Activated naive CD4-positive, alpha-beta T cell treated with anti-CD3 and anti-CD28 coated beads, Interleukin-2, amount 10 ng/mL, durations not matched to agents 7 days and 5 days (primary cell): Measurements from ENCODE around the gene TSPAN32.
"Not testable (repeated sequence)": the region's sequence is repeated elsewhere in the genome, so short reads cannot be mapped to it uniquely, and the experiment has no call there.

Source experiments
- CTCF ChIA-PET: fragments of 350-600 bp; sonication (Branson Sonifier 250); formaldehyde crosslinking; loops from one replicate; lab custom pipeline; 2021; ENCODE audit warnings: antibody characterized with exemption; lab: Charles Lee
- DNase-seq: peaks from one replicate; pipeline ENCODE4 v3.0.0-alpha.2; 2020
- H3K27ac Mint-ChIP-seq: one replicate; pipeline ENCODE4 v1.8.0; 2021; ENCODE audit warnings: mild to moderate bottlenecking, moderate library complexity, mixed read lengths
- H3K27me3 Mint-ChIP-seq: one replicate; pipeline ENCODE4 v1.8.0; 2021; ENCODE audit warnings: mild to moderate bottlenecking, mixed read lengths
- H3K36me3 Mint-ChIP-seq: one replicate; pipeline ENCODE4 v1.8.0; 2021; ENCODE audit warnings: mixed read lengths
- H3K4me1 Mint-ChIP-seq: one replicate; pipeline ENCODE4 v1.8.0; 2021; ENCODE audit warnings: mixed read lengths
- H3K4me3 Mint-ChIP-seq: one replicate; pipeline ENCODE4 v1.8.0; 2021; ENCODE audit warnings: mild to moderate bottlenecking, moderate library complexity, mixed read lengths
- H3K9me3 Mint-ChIP-seq: one replicate; pipeline ENCODE4 v1.8.0; 2021; ENCODE audit warnings: mixed read lengths

TSPAN32 gene

GRCh38 chr11:2347308-2347830 lies 45.6 kb downstream of the TSPAN32 start:
- Mint-ChIP-seq H3K36me3 (no peaks in the 10 kb centered on the region), H3K4me1 (no peaks in the 10 kb centered on the region), H3K4me3 (no peak overlapping the region), H3K9me3 (peaks cover 11% of the 10 kb centered on the region), H3K27ac (no peak overlapping the region), H3K27me3 (peaks cover 48% of the 10 kb centered on the region)
- no peak for DNase-seq
- CTCF ChIA-PET = no interaction called here

GRCh38 chr11:2348986-2349385 lies 47.2 kb downstream of the TSPAN32 start:
- H3K27me3 Mint-ChIP-seq = peaks cover 46% of the 10 kb centered on the region

GRCh38 chr11:2351701-2352100 lies 49.9 kb downstream of the TSPAN32 start:
- no peaks in the 10 kb centered on the region for H3K36me3 Mint-ChIP-seq
- H3K27ac Mint-ChIP-seq = no peak overlapping the region
- no peak for DNase-seq
- H3K4me3 Mint-ChIP-seq = no peak overlapping the region
- no peaks in the 10 kb centered on the region for H3K4me1 Mint-ChIP-seq
- peaks cover 6% of the 10 kb centered on the region for H3K9me3 Mint-ChIP-seq
- CTCF ChIA-PET = no interaction called here
- H3K27me3 Mint-ChIP-seq = peaks cover 42% of the 10 kb centered on the region

More at GRCh38 chr11:2348986-2349385, 47.2 kb downstream of the TSPAN32 start:
- Mint-ChIP-seq H3K27ac (no peak overlapping the region), H3K4me1 (no peaks in the 10 kb centered on the region), H3K36me3 (no peaks in the 10 kb centered on the region), H3K9me3 (peaks cover 11% of the 10 kb centered on the region), H3K4me3 (no peak overlapping the region)
- DNase-seq = no peak
- CTCF ChIA-PET = interaction anchor here (0.7 kb wide), 1 partner anchor 36 kb away, joined by 3 read pairs; no protein-coding TSS in a partner anchor

GRCh38 chr11:2352420-2352819 lies 50.6 kb downstream of the TSPAN32 start:
- Mint-ChIP-seq H3K4me3 (no peak overlapping the region), H3K4me1 (no peaks in the 10 kb centered on the region), H3K36me3 (no peaks in the 10 kb centered on the region), H3K9me3 (peaks cover 6% of the 10 kb centered on the region), H3K27me3 (peaks cover 41% of the 10 kb centered on the region), H3K27ac (no peak overlapping the region)
- CTCF ChIA-PET = no interaction called here
- DNase-seq = no peak

GRCh38 chr11:2355000-2355644 lies 53.3 kb downstream of the TSPAN32 start:
- H3K4me1 Mint-ChIP-seq = no peaks in the 10 kb centered on the region
- no peaks in the 10 kb centered on the region for H3K36me3 Mint-ChIP-seq
- CTCF ChIA-PET = no interaction called here
- no peaks in the 10 kb centered on the region for H3K9me3 Mint-ChIP-seq
- no peak overlapping the region for H3K27ac Mint-ChIP-seq
- H3K27me3 Mint-ChIP-seq = peaks cover 27% of the 10 kb centered on the region
- no peak for DNase-seq
- no peak overlapping the region for H3K4me3 Mint-ChIP-seq

GRCh38 chr11:2357246-2357645 lies 55.4 kb downstream of the TSPAN32 start:
- Mint-ChIP-seq H3K4me3 (no peak overlapping the region), H3K4me1 (no peaks in the 10 kb centered on the region), H3K27me3 (peaks cover 9% of the 10 kb centered on the region), H3K27ac (no peak overlapping the region), H3K36me3 (no peaks in the 10 kb centered on the region), H3K9me3 (no peaks in the 10 kb centered on the region)
- no peak for DNase-seq
- CTCF ChIA-PET = no interaction called here

- H3K4me1 Mint-ChIP-seq, DNase-seq, H3K27ac Mint-ChIP-seq, CTCF ChIA-PET, H3K27me3 Mint-ChIP-seq, H3K9me3 Mint-ChIP-seq, H3K4me3 Mint-ChIP-seq, H3K36me3 Mint-ChIP-seq: not testable (repeated sequence)
These were observed 55.8 kb downstream of the TSPAN32 start for GRCh38 chr11:2357651-2358050.

- no peak for DNase-seq
- Mint-ChIP-seq H3K4me3 (no peak overlapping the region), H3K4me1 (no peaks in the 10 kb centered on the region), H3K36me3 (no peaks in the 10 kb centered on the region), H3K9me3 (no peaks in the 10 kb centered on the region), H3K27ac (no peak overlapping the region), H3K27me3 (peaks cover 9% of the 10 kb centered on the region)
- CTCF ChIA-PET = no interaction called here
These were observed 57.1 kb downstream of the TSPAN32 start for GRCh38 chr11:2358754-2359442.

GRCh38 chr11:2359557-2359956 lies 57.7 kb downstream of the TSPAN32 start:
- DNase-seq = no peak
- Mint-ChIP-seq H3K27me3 (peaks cover 6% of the 10 kb centered on the region), H3K27ac (no peak overlapping the region), H3K4me1 (no peaks in the 10 kb centered on the region), H3K36me3 (no peaks in the 10 kb centered on the region), H3K9me3 (no peaks in the 10 kb centered on the region), H3K4me3 (no peak overlapping the region)
- CTCF ChIA-PET = no interaction called here

- Mint-ChIP-seq H3K27ac (no peak overlapping the region), H3K4me1 (no peaks in the 10 kb centered on the region), H3K36me3 (no peaks in the 10 kb centered on the region), H3K4me3 (no peak overlapping the region), H3K27me3 (peaks cover 6% of the 10 kb centered on the region), H3K9me3 (no peaks in the 10 kb centered on the region)
- CTCF ChIA-PET = no interaction called here
- DNase-seq = no peak
These were observed 58.3 kb downstream of the TSPAN32 start for GRCh38 chr11:2360081-2360642.

- no peak for DNase-seq
- no peaks in the 10 kb centered on the region for H3K9me3 Mint-ChIP-seq
- no peak overlapping the region for H3K27ac Mint-ChIP-seq
- H3K36me3 Mint-ChIP-seq = no peaks in the 10 kb centered on the region
- no peaks in the 10 kb centered on the region for H3K4me1 Mint-ChIP-seq
- H3K27me3 Mint-ChIP-seq = peaks cover 7% of the 10 kb centered on the region
- no peak overlapping the region for H3K4me3 Mint-ChIP-seq
- CTCF ChIA-PET = no interaction called here
These were observed 59.8 kb downstream of the TSPAN32 start for GRCh38 chr11:2361565-2361964.

GRCh38 chr11:2362414-2362813 lies 60.6 kb downstream of the TSPAN32 start:
- peaks cover 10% of the 10 kb centered on the region for H3K27me3 Mint-ChIP-seq
- no peak for DNase-seq
- no peaks in the 10 kb centered on the region for H3K9me3 Mint-ChIP-seq
- no peak overlapping the region for H3K4me3 Mint-ChIP-seq
- no peaks in the 10 kb centered on the region for H3K4me1 Mint-ChIP-seq
- CTCF ChIA-PET = interaction anchor here (0.6 kb wide), 1 partner anchor 177 kb away, joined by 3 read pairs; no protein-coding TSS in a partner anchor
- H3K36me3 Mint-ChIP-seq = no peaks in the 10 kb centered on the region
- H3K27ac Mint-ChIP-seq = no peak overlapping the region

- Mint-ChIP-seq H3K36me3 (no peaks in the 10 kb centered on the region), H3K27me3 (peaks cover 10% of the 10 kb centered on the region), H3K27ac (no peak overlapping the region), H3K9me3 (no peaks in the 10 kb centered on the region), H3K4me3 (no peak overlapping the region), H3K4me1 (no peaks in the 10 kb centered on the region)
- CTCF ChIA-PET = no interaction called here
- no peak for DNase-seq
These were observed 61.3 kb downstream of the TSPAN32 start for GRCh38 chr11:2363130-2363529.

- Mint-ChIP-seq H3K4me3 (no peak overlapping the region), H3K4me1 (no peaks in the 10 kb centered on the region), H3K27ac (no peak overlapping the region), H3K36me3 (no peaks in the 10 kb centered on the region), H3K9me3 (no peaks in the 10 kb centered on the region), H3K27me3 (peaks cover 10% of the 10 kb centered on the region)
- DNase-seq = no peak
- CTCF ChIA-PET = no interaction called here
These were observed 62.0 kb downstream of the TSPAN32 start for GRCh38 chr11:2363577-2364370.
